WTC11 (cell line): ENCODE results near the gene INKA1.

Source experiments
- ATF1 ChIP-seq: sonication (generic); formaldehyde crosslinking; IDR thresholded peaks from 2 replicates; pipeline ENCODE4 v1.8.1; 2023; ENCODE audit warnings: mild to moderate bottlenecking, moderate library complexity, missing genetic modification reagents
- CBFB ChIP-seq: sonication (generic); formaldehyde crosslinking; IDR thresholded peaks from 2 replicates; pipeline ENCODE4 v1.8.1; 2022; ENCODE audit warnings: mild to moderate bottlenecking, low read depth, missing genetic modification reagents
- CREB1 ChIP-seq: sonication (generic); formaldehyde crosslinking; IDR thresholded peaks from 2 replicates; pipeline ENCODE4 v1.8.0; 2023; ENCODE audit warnings: mild to moderate bottlenecking, missing genetic modification reagents
- ETV6 ChIP-seq: sonication (generic); formaldehyde crosslinking; IDR thresholded peaks from 2 replicates; pipeline ENCODE4 v1.8.1; 2022; ENCODE audit warnings: mild to moderate bottlenecking, missing genetic modification reagents
- GABPB1 ChIP-seq: sonication (generic); formaldehyde crosslinking; IDR thresholded peaks from 2 replicates; pipeline ENCODE4 v1.8.1; 2023; ENCODE audit warnings: mild to moderate bottlenecking, missing genetic modification reagents
- GTF2I ChIP-seq: fragments of 250-450 bp; sonication (Bioruptor Pico); conservative IDR thresholded peaks from 2 replicates; pipeline ENCODE4 v1.4.0; 2021; ENCODE audit warnings: mild to moderate bottlenecking
- NFE2L1 ChIP-seq: sonication (generic); formaldehyde crosslinking; IDR thresholded peaks from 2 replicates; pipeline ENCODE4 v1.8.1; 2023; ENCODE audit warnings: missing genetic modification reagents
- PRRX2 ChIP-seq: fragments of 250-450 bp; sonication (Bioruptor Pico); IDR thresholded peaks from 2 replicates; pipeline ENCODE4 v1.8.0; 2021; ENCODE audit warnings: mild to moderate bottlenecking
- TEAD1 ChIP-seq: sonication (generic); formaldehyde crosslinking; IDR thresholded peaks from 2 replicates; pipeline ENCODE4 v1.8.0; 2022; ENCODE audit warnings: mild to moderate bottlenecking, missing genetic modification reagents
- ZNF671 ChIP-seq: fragments of 250-450 bp; sonication (Bioruptor Pico); IDR thresholded peaks from 2 replicates; pipeline ENCODE4 v1.8.0; 2021; ENCODE audit warnings: mild to moderate bottlenecking
- TF ChIP-seq, protein P1 (sequence below): fragments of 200-600 bp; IDR thresholded peaks from 2 replicates; pipeline ENCODE4 v1.8.0; 2022; ENCODE audit warnings: antibody characterized with exemption
- TF ChIP-seq, protein P2 (sequence below): sonication (generic); formaldehyde crosslinking; IDR thresholded peaks from 2 replicates; pipeline ENCODE4 v1.8.0; 2022; ENCODE audit warnings: mild to moderate bottlenecking, missing genetic modification reagents
- TF ChIP-seq, protein P3 (sequence below): sonication (generic); formaldehyde crosslinking; IDR thresholded peaks from 2 replicates; pipeline ENCODE4 v1.8.1; 2022; ENCODE audit warnings: low read depth, missing genetic modification reagents, borderline replicate concordance

DNA sequence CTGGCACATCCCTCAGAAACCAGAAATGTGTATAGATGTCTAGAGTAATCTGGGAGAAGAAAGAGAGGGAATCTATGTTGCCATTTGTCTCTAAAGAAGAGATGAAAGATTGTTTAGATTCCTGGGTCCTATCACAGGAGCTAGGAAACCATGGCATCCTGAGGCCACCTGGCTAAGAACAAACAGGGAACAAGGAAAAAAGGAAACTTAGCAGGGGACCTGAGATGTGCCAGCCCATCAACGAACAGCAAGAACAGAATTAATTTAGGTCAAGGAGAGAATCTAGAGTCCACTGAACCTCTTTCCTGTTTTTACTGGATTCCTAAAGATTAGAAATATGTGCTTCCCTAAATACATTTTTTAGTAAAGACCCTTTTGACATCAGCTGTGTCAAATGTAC is 47.0 kb upstream of the INKA1 start:
- TF ChIP-seq, protein P1, sequence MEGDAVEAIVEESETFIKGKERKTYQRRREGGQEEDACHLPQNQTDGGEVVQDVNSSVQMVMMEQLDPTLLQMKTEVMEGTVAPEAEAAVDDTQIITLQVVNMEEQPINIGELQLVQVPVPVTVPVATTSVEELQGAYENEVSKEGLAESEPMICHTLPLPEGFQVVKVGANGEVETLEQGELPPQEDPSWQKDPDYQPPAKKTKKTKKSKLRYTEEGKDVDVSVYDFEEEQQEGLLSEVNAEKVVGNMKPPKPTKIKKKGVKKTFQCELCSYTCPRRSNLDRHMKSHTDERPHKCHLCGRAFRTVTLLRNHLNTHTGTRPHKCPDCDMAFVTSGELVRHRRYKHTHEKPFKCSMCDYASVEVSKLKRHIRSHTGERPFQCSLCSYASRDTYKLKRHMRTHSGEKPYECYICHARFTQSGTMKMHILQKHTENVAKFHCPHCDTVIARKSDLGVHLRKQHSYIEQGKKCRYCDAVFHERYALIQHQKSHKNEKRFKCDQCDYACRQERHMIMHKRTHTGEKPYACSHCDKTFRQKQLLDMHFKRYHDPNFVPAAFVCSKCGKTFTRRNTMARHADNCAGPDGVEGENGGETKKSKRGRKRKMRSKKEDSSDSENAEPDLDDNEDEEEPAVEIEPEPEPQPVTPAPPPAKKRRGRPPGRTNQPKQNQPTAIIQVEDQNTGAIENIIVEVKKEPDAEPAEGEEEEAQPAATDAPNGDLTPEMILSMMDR: no peak
- TF ChIP-seq ATF1 (CRISPR knock-in tag) (no peak), CBFB (CRISPR knock-in tag) (no peak), CREB1 (CRISPR knock-in tag) (no peak), PRRX2 (no peak), GTF2I (CRISPR knock-in tag) (no peak), TEAD1 (no peak), GABPB1 (CRISPR knock-in tag) (no peak), ETV6 (no peak), NFE2L1 (no peak), ZNF671 (no peak)
- TF ChIP-seq, protein P2, sequence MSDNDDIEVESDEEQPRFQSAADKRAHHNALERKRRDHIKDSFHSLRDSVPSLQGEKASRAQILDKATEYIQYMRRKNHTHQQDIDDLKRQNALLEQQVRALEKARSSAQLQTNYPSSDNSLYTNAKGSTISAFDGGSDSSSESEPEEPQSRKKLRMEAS (CRISPR knock-in tag): no peak
- TF ChIP-seq, protein P3, sequence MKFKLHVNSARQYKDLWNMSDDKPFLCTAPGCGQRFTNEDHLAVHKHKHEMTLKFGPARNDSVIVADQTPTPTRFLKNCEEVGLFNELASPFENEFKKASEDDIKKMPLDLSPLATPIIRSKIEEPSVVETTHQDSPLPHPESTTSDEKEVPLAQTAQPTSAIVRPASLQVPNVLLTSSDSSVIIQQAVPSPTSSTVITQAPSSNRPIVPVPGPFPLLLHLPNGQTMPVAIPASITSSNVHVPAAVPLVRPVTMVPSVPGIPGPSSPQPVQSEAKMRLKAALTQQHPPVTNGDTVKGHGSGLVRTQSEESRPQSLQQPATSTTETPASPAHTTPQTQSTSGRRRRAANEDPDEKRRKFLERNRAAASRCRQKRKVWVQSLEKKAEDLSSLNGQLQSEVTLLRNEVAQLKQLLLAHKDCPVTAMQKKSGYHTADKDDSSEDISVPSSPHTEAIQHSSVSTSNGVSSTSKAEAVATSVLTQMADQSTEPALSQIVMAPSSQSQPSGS (CRISPR knock-in tag): no peak
